NCI-H2081 (cell line): ENCODE measurements around the gene CAMTA2.
"Not testable (repeated sequence)": the region's sequence is repeated elsewhere in the genome, so short reads cannot be mapped to it uniquely, and the experiment has no call there.

Source experiments
- DNase-seq, 2 experiments: peaks; one replicate each; lab custom pipeline; 2025; lab: John Stamatoyannopoulos, UW

CAMTA2 gene

GRCh38 chr17:4986951-4987766, at the start of gene CAMTA2:
Gene CAMTA2, minus strand, starts transcription at chr17:4987675. Its CDS starts 1,453 bp downstream, at chr17:4986222.
- peak; percentile 68 to 79 for DNase-seq

DNA sequence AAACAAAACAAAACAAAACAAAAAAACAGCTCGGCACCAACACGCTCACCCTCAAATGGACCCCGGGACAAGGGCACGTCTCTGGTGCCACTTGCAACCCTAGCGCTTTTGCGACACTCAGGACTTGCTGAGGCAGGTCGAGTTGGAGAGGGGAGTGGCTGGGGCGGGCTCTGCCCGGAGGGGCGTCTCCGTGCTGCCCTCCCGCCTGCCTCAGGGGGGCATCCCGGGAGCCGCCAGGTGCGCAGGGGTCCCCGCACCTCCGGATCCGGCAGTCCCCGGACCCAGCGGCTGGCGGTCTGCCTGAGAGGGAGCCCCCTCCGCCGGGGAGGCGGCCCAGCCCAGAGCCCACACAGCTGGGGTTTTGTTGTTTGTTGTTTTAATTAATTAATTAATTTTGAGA, 47.8 kb upstream of the CAMTA2 start, which contains the start of gene SLC52A1:
SLC52A1 (minus strand) TSS at position 112 of the 400 bp plus-strand sequence. CDS start 820 bp downstream, outside the sequence.
- DNase-seq: no peak

- DNase-seq: no peak
Observed at GRCh38 chr17:5034651-5035050, 47.2 kb upstream of the CAMTA2 start.

GRCh38 chr17:5034063-5034462, 46.6 kb upstream of the CAMTA2 start:
- no peak for DNase-seq

DNA sequence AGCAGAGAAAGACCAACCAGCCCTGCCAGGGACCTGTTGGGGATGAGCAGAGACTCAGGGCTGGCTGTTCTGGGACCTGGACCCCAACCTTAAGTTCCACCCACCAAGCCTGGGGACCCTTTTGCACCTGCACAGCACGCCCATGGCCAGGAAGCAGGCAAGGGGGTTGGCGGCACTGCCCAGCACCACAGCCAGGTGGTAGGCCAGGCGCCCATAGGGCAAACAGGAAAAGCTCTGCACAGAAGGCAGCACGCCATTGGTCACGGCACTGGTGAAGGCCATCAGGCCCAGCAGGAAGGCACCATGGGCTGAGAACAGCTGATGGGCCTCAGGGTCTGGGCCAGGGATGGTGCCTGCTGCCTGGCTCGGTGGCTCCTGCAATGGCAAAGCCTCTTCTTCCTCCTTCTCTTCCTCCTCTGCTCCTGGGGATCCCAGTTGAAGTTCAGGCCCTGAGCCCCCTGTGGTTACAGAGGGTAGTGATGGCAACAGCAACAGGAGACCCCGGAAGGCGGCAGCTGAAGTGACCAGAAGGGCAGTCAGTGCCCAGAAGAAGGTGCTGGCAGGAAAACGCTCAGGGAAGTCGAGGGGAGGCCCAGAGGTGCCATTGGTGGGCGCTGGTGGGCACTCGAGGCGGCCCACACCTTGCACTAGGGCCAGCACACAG, 46.0 kb upstream of the CAMTA2 start:
- DNase-seq: no peak

GRCh38 chr17:5032865-5033264, 45.4 kb upstream of the CAMTA2 start:
- DNase-seq: no peak

DNA sequence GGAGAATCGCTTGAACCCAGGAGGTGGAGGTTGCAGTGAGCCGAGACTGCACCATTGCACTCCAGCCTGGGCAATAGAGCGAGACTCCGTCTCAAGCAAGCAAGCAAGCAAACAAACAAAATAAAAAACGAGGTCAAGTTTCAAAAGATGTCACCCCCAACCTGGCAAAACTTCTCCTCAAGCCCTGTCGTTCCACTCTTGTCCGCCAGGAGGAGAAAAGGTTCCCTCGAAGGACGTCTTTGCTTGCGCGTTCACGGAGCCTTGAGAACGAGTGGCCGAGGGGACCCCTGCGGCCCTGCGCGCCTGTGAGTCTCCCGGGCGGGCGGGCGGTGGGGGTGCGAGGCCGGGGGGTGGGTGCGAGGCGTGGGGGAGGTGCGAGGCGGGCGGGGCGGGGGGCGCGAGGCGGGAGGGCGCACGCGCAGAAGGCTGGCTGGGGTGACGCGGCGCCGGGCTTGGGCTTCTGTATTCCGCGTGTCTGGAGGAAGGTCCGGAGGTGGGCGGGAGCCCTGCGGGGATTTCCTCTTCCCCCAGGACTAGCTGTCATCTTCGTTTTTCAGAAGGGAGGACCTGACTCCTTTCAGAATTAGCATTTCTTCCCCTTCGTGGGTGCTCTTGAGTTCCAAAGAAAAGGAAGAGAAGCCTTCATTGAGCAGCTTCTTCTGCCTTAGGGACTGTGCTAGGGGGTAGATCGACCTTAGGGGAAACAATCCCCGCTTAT, 44.0 kb upstream of the CAMTA2 start:
- DNase-seq: peak; percentile 28 to 44

DNA sequence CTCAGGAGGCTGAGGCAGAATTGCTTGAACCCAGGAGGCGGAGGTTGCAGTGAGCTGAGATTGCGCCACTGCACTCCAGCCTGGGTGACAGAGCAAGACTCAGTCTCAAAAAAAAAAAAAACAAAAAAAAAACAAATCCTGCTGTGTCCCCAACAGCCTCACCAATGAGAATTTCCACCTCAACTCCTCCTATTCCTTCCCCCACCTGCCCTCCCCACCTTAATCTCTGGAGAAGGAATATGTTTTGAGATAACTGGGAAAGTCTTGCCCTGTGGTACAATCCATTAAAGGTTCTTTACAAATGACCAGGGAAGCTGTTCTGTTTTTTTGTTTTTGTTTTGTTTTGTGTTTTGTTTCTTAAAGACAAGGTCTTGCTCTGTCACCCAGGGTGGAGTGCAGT, 42.7 kb upstream of the CAMTA2 start:
- DNase-seq: not testable (repeated sequence)

DNA sequence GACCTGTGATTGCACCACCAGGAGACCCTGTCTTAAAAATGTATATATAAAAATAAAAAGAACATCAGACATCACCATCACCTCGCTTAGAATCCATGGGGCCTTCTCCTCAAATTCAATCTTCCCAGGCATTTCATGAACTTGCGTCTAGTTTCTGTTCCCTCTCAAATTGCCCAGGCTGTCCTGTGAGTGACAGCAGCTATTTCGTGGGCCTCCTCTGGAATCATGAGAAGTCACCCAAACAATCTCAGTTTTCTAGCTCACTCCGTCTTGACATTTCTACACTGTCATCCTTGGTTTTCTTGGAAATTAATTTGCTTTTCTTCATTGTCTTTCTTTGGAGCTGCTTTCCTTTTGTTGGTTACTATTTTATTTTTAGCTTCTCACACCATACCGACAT, 40.4 kb upstream of the CAMTA2 start:
- no peak for DNase-seq

DNA sequence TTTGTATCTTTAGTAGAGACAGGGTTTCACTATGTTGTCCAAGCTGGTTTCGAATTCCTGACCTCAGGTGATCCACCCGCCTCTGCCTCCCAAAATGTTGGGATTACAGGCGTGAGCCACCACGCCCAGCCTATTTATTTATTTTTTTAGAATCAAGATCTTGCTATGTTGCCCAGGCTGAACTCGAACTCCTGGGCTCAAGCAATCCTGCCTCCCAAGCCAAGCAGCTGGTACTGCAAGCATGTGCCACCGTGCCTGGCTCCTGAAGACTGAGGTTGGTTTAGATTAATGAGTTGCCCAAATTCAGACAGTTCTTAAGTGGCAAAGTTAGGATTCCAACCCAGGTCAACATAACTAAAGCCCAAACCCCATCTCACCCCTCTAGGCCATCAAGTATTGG, 39.8 kb upstream of the CAMTA2 start:
- no peak for DNase-seq

DNA sequence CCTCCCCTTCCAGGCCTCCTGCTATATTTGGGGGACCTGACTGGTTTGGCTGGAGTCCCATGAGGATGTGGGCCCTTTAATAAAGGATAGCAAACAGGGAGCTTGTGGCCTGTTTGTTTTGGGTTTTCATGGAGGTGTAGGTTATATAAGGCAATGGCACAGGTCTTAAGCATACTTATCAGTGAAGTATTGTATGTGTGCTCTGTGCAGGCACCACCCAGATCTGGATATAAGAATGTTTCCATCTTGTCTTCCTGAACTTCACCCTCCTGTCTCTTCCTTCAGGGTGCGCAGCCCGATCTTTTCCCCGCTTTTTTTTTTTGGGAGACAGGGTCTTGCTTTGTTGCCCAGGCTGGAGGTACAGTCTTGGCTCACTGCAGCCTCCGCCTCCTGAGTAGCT, 37.1 kb upstream of the CAMTA2 start:
- no peak for DNase-seq

- no peak for DNase-seq
Observed at GRCh38 chr17:5023588-5024147, 36.2 kb upstream of the CAMTA2 start.

- DNase-seq: no peak
Observed at GRCh38 chr17:5022171-5022711, 34.8 kb upstream of the CAMTA2 start.

DNA sequence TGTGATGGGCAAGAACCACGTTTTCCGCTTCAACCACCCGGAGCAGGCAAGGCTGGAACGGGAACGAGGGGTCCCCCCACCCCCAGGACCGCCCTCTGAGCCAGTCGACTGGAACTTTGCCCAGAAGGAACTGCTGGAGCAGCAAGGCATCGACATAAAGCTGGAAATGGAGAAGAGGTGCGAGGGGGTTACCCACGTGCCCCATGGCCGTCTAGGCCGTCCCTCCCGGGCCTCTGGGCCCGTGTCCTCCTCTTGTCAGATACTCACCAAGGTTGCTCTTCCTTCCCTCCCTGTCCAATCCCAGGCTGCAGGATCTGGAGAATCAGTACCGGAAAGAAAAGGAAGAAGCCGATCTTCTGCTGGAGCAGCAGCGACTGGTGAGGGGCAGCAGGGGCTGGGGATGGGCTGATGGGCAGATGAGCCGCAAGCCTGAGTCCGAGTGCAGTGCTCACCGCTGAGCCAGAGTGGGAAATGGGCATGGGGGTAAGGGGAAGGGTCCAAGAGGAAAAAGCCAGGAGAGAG, 33.1 kb upstream of the CAMTA2 start:
- DNase-seq: no peak

DNA sequence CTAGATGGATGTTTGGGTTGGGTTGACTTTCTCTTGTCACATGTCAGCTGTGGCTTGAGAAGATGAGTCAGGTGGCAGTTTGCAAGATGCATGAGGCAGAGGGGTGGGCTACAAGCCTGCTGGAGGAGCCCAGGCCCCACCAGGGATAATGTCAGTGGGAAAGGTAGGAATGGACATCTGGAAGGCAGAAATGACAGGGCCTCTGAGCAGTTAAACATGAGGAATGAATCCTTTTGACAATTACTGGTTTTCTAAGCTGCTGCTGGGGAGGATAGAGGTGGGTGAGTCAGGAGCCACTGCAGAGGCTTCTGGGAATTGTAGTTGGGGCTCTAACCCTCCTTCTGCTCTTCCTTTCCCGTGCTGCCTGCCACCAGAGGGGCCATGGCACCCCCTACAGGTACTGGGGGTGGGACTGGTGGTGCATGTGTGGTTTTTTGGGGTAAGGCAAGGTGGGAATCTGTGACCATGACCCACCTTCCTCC, 32.0 kb upstream of the CAMTA2 start:
- DNase-seq: no peak

- no peak for DNase-seq
Observed at GRCh38 chr17:5014357-5014756, 26.9 kb upstream of the CAMTA2 start.

DNA sequence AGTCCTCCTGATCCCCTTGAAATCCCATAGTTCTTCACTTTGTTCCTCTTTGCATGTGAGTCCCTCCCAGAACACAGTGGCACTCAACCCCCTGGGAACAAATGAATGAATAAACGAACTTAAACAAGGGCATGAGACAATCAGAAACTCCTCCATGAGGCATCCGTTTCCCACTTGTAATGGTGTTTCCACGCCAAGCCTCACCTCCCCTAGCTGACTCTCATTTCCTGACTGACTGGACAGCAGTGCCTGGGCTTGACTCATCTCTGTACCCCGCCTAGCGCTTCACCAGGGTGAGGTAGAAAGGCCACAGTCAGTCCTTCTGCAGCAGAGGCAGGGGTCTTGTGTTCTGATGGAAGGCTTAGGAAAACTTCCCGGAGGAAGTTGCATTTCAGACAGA, 24.5 kb upstream of the CAMTA2 start:
- DNase-seq: no peak

DNA sequence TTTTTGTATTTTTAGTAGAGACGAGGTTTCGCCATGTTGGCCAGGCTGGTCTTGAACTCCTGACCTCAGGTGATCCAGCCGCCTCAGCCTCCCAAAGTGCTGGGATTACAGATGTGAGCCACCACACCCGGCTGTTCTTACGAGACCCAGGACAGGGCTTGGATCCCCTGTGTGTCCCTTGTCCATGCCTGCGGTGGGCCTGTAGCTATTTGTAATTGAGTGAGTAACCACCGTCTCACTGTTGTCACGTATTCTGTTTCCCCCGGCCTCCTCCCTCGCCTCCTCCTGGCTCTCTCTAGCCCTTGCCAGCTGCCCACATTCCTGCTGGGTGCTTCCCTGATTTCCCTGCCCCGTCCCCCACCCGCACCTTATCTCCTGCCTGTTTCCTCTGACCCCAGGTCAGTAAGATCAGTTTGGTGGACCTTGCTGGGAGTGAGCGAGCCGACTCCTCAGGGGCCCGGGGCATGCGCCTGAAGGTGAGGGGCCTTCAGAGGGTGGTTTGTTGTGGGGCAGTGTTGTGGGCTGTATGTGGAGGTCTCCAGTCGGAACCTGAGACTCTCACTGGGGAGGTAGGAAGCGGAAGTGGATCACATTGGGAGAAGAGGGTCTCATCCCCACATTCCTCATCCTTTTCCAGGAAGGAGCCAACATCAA, 15.9 kb upstream of the CAMTA2 start:
- no peak for DNase-seq

DNA sequence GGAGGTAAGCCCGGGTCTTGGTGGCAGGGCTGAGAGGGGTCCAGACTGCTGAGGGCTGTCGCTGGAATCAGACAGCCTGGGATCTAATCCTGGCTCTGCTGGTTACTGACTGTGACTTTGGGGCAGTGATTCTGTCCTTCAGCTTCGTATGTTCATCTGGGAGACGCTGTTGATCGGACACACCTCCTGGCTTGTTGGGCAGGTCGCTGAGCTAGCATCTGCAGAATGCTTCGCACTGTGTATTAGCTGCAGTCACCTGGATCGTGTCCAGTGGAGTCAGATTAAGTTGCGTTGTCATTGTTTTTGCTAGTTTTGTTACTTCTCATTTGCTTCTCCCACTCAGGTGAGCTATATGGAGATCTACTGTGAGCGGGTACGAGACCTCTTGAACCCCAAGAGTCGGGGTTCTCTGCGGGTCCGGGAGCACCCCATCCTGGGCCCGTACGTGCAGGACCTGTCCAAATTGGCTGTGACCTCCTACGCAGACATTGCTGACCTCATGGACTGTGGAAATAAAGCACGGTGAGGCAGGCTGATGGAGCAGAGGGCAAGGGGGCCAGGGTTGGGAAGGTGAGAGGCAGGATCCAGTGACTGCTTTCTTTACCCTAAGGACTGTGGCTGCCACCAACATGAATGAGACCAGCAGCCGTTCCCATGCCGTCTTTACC, 14.8 kb upstream of the CAMTA2 start:
- no peak for DNase-seq

GRCh38 chr17:5000237-5000639, 12.8 kb upstream of the CAMTA2 start:
- DNase-seq: no peak
